Tibial nerve (tissue), 4 donors: ENCODE measurements around the gene OR13G1. TPM values are rescaled to one million over a fixed set of nuclear protein-coding genes. Genes with fewer than 3 reads are reported as not detected.

Experiments
- DNase-seq, 2 donors: peaks; one replicate each; pipeline ENCODE4 v3.0.0-alpha.2; 2019; ENCODE audit warnings: low spot score in 2 of 2
- H3K27ac ChIP-seq, 4 donors: fragments of 200-600 bp; sonication (generic) in 3 of 4; one replicate each; pipeline ENCODE4 v1.5.1; 2017 to 2019; ENCODE audit warnings: mild to moderate bottlenecking in 1 of 4
- H3K27me3 ChIP-seq, 2 donors: fragments of 200-600 bp; sonication (generic) in 1 of 2; one replicate each; pipeline versions ENCODE4 v1.5.1 to v1.6.0; 2017 to 2019
- H3K36me3 ChIP-seq, 3 donors: fragments of 200-600 bp; sonication (generic); one replicate each; pipeline ENCODE4 v1.5.1; 2018 to 2019
- H3K4me1 ChIP-seq, 4 donors: fragments of 200-600 bp; sonication (generic) in 3 of 4; one replicate each; pipeline ENCODE4 v1.5.1; 2017 to 2019
- H3K4me3 ChIP-seq, 4 donors: fragments of 200-600 bp; sonication (generic) in 3 of 4; one replicate each; pipeline ENCODE4 v1.5.1; 2017 to 2019; ENCODE audit warnings: mild to moderate bottlenecking in 1 of 4, moderate library complexity in 1 of 4
- H3K9me3 ChIP-seq, 4 donors: fragments of 200-600 bp; sonication (generic) in 3 of 4; one replicate each; pipeline ENCODE4 v1.5.1; 2017 to 2019
- CTCF ChIP-seq, 5 experiments: fragments of 200-600 bp in 3 of 5; fragments of 450-650 bp in 2 of 5; sonication (generic) in 3 of 5; IDR thresholded peaks; one replicate each; pipeline ENCODE4 v1.5.1; 2016 to 2019; ENCODE audit warnings: antibody characterized with exemption in 5 of 5, mild to moderate bottlenecking in 3 of 5, moderate library complexity in 2 of 5
- EP300 ChIP-seq, 2 donors: sonication (generic); formaldehyde crosslinking; IDR thresholded peaks; one replicate each; pipeline ENCODE4 v1.6.1; 2017; ENCODE audit warnings: antibody characterized with exemption in 2 of 2, mild to moderate bottlenecking in 1 of 2
- POLR2A ChIP-seq, 2 donors: fragments of 450-650 bp; IDR thresholded peaks; one replicate each; pipeline ENCODE4 v1.6.1; 2017; ENCODE audit warnings: antibody characterized with exemption in 2 of 2, mild to moderate bottlenecking in 2 of 2, moderate library complexity in 2 of 2
- WGBS, 2 donors: methylation state at CpG; one replicate each; pipeline ENCODE4 v1.1.5; 2018; 5-methylcytosine and 5-hydroxymethylcytosine counted together
- total RNA-seq, 4 donors: library from RNA; depleted of rRNA; stranded (reverse); fragments of >200 nt; gene quantifications; one replicate each; pipeline ENCODE4 v1.1.0, GENCODE V29; 2016

Gene OR13G1
- total RNA-seq, 4 donors from 2014 or later: not detected

GRCh38 chr1:247653040-247653439 is 26.5 kb downstream of the OR13G1 start:
- no peak for DNase-seq
- TF ChIP-seq CTCF (IDR thresholded peaks at IDR 0.05) (no peak), POLR2A (IDR thresholded peaks at IDR 0.05) (no peak), EP300 (IDR thresholded peaks at IDR 0.05) (no peak)
- H3K36me3 ChIP-seq: no peaks in the 10 kb centered on the region
- no peak overlapping the region for H3K27ac ChIP-seq
- H3K4me3 ChIP-seq: no peak overlapping the region
- H3K9me3 ChIP-seq: no peaks in the 10 kb centered on the region
- 81 to 84% methylated on average over 1 of the region's 1 CpG for WGBS, 2 donors
- H3K4me1 ChIP-seq: peaks cover 0 to 3% (median 0%) of the 10 kb centered on the region in 4 donors
- H3K27me3 ChIP-seq: no peaks in the 10 kb centered on the region

- Histone ChIP-seq H3K27ac (no peak overlapping the region), H3K9me3 (no peaks in the 10 kb centered on the region), H3K27me3 (no peaks in the 10 kb centered on the region), H3K4me1 (peaks cover 0 to 9% (median 0%) of the 10 kb centered on the region in 4 donors), H3K4me3 (no peak overlapping the region), H3K36me3 (no peaks in the 10 kb centered on the region)
- peak in 1 of 2 donors; percentile 12 for DNase-seq
- TF ChIP-seq CTCF (IDR thresholded peaks at IDR 0.05) (no peak), POLR2A (IDR thresholded peaks at IDR 0.05) (no peak), EP300 (IDR thresholded peaks at IDR 0.05) (no peak)
- 0 to 2% methylated on average over 2 of the region's 2 CpGs for WGBS, 2 donors
Observed at GRCh38 chr1:247647864-247648263, 31.7 kb downstream of the OR13G1 start.

- Histone ChIP-seq H3K27me3 (no peaks in the 10 kb centered on the region), H3K27ac (no peak overlapping the region), H3K4me3 (no peak overlapping the region), H3K4me1 (peaks cover 0 to 9% (median 0%) of the 10 kb centered on the region in 4 donors), H3K9me3 (no peaks in the 10 kb centered on the region), H3K36me3 (no peaks in the 10 kb centered on the region)
- WGBS, 2 donors: 79 to 84% methylated on average over 4 of the region's 4 CpGs
- no peak for TF ChIP-seq EP300 (IDR thresholded peaks at IDR 0.05)
- no peak for TF ChIP-seq POLR2A (IDR thresholded peaks at IDR 0.05)
- TF ChIP-seq CTCF (IDR thresholded peaks at IDR 0.05): no peak
- DNase-seq: no peak
Observed at GRCh38 chr1:247646867-247647266, 32.7 kb downstream of the OR13G1 start.

- TF ChIP-seq POLR2A (IDR thresholded peaks at IDR 0.05): no peak
- TF ChIP-seq CTCF (IDR thresholded peaks at IDR 0.05): no peak
- DNase-seq: no peak
- peaks cover 0 to 9% (median 0%) of the 10 kb centered on the region in 4 donors for H3K9me3 ChIP-seq
- no peak overlapping the region for H3K27ac ChIP-seq
- H3K36me3 ChIP-seq: no peaks in the 10 kb centered on the region
- peaks cover 0 to 3% (median 0%) of the 10 kb centered on the region in 4 donors for H3K4me1 ChIP-seq
- no peak overlapping the region for H3K4me3 ChIP-seq
- H3K27me3 ChIP-seq: no peaks in the 10 kb centered on the region
- 74 to 87% methylated on average over 5 of the region's 5 CpGs for WGBS, 2 donors
Observed at GRCh38 chr1:247642742-247643141, 36.8 kb downstream of the OR13G1 start.

- Histone ChIP-seq H3K27me3 (no peaks in the 10 kb centered on the region), H3K4me3 (peak overlapping the region; percentile 15 to 51 (median 32)), H3K36me3 (no peaks in the 10 kb centered on the region), H3K4me1 (no peaks in the 10 kb centered on the region), H3K27ac (peak overlapping the region in 2 of 4 donors; percentile 71 to 82), H3K9me3 (peaks cover 0 to 9% (median 0%) of the 10 kb centered on the region in 4 donors)
- WGBS, 2 donors: 31 to 32% methylated on average over 18 to 48 of the region's 55 CpGs
- DNase-seq: peak; percentile 42 to 51
- TF ChIP-seq CTCF (IDR thresholded peaks at IDR 0.05) (no peak), POLR2A (IDR thresholded peaks at IDR 0.05) (peak in 1 of 2 donors; percentile 38)
Observed at GRCh38 chr1:247639381-247639981, 40.1 kb downstream of the OR13G1 start.
